Gastroesophageal sphincter (tissue), 3 donors: Measurements from ENCODE around the gene MALT1.

Experiments
- CTCF ChIP-seq, 4 experiments: fragments of 200-600 bp in 2 of 4; fragments of 450-650 bp in 2 of 4; sonication (generic) in 1 of 4; IDR thresholded peaks; one replicate each; pipeline ENCODE4 v1.5.1; 2017 to 2019; ENCODE audit warnings: antibody characterized with exemption in 4 of 4, mild to moderate bottlenecking in 2 of 4, moderate library complexity in 2 of 4
- POLR2AphosphoS5 ChIP-seq: sonication (generic); formaldehyde crosslinking; IDR thresholded peaks from one replicate; pipeline ENCODE4 v1.6.1; 2017; ENCODE audit warnings: antibody characterized with exemption

GRCh38 chr18:58748899-58749595 lies 77.8 kb downstream of the MALT1 start:
- TF ChIP-seq POLR2AphosphoS5, result no peak
- no peak for TF ChIP-seq CTCF (IDR thresholded peaks at IDR 0.05)
